Measurements from ENCODE around the gene PRKN. TPM values are rescaled to one million over a fixed set of nuclear protein-coding genes. Genes with fewer than 3 reads are reported as not detected.

Gene PRKN
- total and polyA plus RNA-seq, 2 experiments from 2014 or later = 0.10 to 0.84 TPM

DNA sequence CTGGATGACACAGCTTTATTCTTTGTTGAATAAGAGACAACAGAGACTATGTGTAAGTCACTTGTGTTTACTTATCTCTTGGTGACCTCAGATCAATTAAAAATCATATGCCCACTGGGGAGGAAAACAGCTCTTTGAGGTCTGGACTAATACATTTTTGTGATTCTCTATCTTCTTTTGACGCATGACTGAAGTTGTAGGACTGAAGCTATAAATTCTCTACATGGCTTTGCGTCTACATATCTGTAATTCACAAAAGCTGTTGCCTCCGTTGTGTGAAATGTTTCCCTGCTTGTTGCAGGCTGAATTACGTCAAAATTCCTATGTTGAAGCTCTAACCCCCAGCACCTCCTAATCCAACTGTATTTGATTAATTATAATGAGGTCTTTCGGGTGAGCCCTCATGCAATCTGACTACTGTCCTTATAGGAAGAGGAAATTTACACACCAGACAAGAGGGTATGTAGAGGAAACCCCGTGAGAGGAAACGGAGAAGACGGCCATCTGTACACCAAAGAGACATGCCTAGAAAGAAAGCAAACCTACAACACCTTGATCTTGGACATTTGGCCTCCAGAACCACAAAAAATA lies 481.6 kb downstream of the PRKN start (continued):
- no peak for TF ChIP-seq ZNF114 (CRISPR knock-in tag; IDR thresholded peaks at IDR 0.05)
- TF ChIP-seq EZH2 (IDR thresholded peaks at IDR 0.05; ENCODE audit: low read depth, unreplicated experiment) = no peak
- TF ChIP-seq, protein P1, sequence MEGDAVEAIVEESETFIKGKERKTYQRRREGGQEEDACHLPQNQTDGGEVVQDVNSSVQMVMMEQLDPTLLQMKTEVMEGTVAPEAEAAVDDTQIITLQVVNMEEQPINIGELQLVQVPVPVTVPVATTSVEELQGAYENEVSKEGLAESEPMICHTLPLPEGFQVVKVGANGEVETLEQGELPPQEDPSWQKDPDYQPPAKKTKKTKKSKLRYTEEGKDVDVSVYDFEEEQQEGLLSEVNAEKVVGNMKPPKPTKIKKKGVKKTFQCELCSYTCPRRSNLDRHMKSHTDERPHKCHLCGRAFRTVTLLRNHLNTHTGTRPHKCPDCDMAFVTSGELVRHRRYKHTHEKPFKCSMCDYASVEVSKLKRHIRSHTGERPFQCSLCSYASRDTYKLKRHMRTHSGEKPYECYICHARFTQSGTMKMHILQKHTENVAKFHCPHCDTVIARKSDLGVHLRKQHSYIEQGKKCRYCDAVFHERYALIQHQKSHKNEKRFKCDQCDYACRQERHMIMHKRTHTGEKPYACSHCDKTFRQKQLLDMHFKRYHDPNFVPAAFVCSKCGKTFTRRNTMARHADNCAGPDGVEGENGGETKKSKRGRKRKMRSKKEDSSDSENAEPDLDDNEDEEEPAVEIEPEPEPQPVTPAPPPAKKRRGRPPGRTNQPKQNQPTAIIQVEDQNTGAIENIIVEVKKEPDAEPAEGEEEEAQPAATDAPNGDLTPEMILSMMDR (conservative IDR thresholded peaks at IDR 0.05; ENCODE audit: low read depth in 2 of 2) = no peak
- no peak for TF ChIP-seq ZNF331 (CRISPR knock-in tag; IDR thresholded peaks at IDR 0.05; ENCODE audit: low read depth)

DNA sequence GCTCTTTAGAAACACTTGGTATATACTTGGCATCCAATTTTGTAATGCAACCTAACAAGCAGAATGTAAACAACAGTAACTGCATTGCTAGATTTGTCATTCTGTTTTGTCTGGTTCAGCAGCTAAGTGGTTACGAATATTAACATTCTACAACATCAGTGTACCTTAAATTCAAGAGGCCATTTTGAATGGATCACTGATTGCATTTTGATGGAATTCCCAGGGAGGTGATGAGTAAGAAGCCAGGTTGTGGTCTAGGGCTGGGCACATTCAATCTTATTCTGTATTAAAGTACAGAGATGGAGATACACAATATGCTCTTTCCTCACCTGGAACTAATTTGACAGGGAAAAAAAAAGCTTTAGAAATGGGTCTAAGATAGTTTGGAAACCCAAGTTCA lies 483.5 kb downstream of the PRKN start:
- H3K36me3 ChIP-seq (ENCODE audit: insufficient read depth) = no peaks in the 10 kb centered on the region
- no peaks in the 10 kb centered on the region for H3K4me1 ChIP-seq (ENCODE audit: insufficient read depth)
- H2AFZ ChIP-seq = no peak overlapping the region
- ATAC-seq = no peak
- H4K20me1 ChIP-seq (replicated peaks; ENCODE audit: insufficient read depth) = no peaks in the 10 kb centered on the region
- H3K4me3 ChIP-seq = no peak overlapping the region
- no peaks in the 10 kb centered on the region for H3K27me3 Mint-ChIP-seq (ENCODE audit: insufficient read depth, low read depth, poor library complexity)
- no peak overlapping the region for H3K27ac Mint-ChIP-seq
- H3K27me3 ChIP-seq (ENCODE audit: insufficient read depth) = no peaks in the 10 kb centered on the region
- TF ChIP-seq JUNB (IDR thresholded peaks at IDR 0.05; ENCODE audit: unreplicated experiment) (no peak), CREB1 (CRISPR knock-in tag; IDR thresholded peaks at IDR 0.05; ENCODE audit: low read depth) (no peak)
- TF ChIP-seq, protein P2, sequence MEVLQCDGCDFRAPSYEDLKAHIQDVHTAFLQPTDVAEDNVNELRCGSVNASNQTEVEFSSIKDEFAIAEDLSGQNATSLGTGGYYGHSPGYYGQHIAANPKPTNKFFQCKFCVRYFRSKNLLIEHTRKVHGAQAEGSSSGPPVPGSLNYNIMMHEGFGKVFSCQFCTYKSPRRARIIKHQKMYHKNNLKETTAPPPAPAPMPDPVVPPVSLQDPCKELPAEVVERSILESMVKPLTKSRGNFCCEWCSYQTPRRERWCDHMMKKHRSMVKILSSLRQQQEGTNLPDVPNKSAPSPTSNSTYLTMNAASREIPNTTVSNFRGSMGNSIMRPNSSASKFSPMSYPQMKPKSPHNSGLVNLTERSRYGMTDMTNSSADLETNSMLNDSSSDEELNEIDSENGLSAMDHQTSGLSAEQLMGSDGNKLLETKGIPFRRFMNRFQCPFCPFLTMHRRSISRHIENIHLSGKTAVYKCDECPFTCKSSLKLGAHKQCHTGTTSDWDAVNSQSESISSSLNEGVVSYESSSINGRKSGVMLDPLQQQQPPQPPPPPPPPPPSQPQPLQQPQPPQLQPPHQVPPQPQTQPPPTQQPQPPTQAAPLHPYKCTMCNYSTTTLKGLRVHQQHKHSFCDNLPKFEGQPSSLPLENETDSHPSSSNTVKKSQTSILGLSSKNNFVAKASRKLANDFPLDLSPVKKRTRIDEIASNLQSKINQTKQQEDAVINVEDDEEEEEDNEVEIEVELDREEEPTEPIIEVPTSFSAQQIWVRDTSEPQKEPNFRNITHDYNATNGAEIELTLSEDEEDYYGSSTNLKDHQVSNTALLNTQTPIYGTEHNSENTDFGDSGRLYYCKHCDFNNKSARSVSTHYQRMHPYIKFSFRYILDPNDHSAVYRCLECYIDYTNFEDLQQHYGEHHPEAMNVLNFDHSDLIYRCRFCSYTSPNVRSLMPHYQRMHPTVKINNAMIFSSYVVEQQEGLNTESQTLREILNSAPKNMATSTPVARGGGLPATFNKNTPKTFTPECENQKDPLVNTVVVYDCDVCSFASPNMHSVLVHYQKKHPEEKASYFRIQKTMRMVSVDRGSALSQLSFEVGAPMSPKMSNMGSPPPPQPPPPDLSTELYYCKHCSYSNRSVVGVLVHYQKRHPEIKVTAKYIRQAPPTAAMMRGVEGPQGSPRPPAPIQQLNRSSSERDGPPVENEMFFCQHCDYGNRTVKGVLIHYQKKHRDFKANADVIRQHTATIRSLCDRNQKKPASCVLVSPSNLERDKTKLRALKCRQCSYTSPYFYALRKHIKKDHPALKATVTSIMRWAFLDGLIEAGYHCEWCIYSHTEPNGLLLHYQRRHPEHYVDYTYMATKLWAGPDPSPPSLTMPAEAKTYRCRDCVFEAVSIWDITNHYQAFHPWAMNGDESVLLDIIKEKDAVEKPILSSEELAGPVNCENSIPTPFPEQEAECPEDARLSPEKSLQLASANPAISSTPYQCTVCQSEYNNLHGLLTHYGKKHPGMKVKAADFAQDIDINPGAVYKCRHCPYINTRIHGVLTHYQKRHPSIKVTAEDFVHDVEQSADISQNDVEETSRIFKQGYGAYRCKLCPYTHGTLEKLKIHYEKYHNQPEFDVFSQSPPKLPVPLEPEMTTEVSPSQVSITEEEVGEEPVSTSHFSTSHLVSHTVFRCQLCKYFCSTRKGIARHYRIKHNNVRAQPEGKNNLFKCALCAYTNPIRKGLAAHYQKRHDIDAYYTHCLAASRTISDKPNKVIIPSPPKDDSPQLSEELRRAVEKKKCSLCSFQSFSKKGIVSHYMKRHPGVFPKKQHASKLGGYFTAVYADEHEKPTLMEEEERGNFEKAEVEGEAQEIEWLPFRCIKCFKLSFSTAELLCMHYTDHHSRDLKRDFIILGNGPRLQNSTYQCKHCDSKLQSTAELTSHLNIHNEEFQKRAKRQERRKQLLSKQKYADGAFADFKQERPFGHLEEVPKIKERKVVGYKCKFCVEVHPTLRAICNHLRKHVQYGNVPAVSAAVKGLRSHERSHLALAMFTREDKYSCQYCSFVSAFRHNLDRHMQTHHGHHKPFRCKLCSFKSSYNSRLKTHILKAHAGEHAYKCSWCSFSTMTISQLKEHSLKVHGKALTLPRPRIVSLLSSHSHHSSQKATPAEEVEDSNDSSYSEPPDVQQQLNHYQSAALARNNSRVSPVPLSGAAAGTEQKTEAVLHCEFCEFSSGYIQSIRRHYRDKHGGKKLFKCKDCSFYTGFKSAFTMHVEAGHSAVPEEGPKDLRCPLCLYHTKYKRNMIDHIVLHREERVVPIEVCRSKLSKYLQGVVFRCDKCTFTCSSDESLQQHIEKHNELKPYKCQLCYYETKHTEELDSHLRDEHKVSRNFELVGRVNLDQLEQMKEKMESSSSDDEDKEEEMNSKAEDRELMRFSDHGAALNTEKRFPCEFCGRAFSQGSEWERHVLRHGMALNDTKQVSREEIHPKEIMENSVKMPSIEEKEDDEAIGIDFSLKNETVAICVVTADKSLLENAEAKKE (CRISPR knock-in tag; IDR thresholded peaks at IDR 0.05) = no peak
- H3K79me2 ChIP-seq (replicated peaks; ENCODE audit: insufficient read depth) = no peaks in the 10 kb centered on the region
- H3F3A ChIP-seq (replicated peaks; ENCODE audit: low read depth) = no peaks in the 10 kb centered on the region
- no peaks in the 10 kb centered on the region for H3K36me3 Mint-ChIP-seq (ENCODE audit: low read depth)
- no peaks in the 10 kb centered on the region for H3K9me3 Mint-ChIP-seq
- H3K27ac ChIP-seq (ENCODE audit: low read depth) = no peak overlapping the region
- no peaks in the 10 kb centered on the region for H3K9me2 ChIP-seq (ENCODE audit: insufficient read depth)
- no peaks in the 10 kb centered on the region for H3K4me1 Mint-ChIP-seq
- H3K4me2 ChIP-seq = no peak overlapping the region
- no peak for DNase-seq (ENCODE audit: low spot score)
- H3K4me3 Mint-ChIP-seq = no peak overlapping the region

All from GM23338 (cell line).